ENCODE measurements around the gene TRIM5. TPM values are rescaled to one million over a fixed set of nuclear protein-coding genes. Genes with fewer than 3 reads are reported as not detected.
"Not testable (repeated sequence)": the region's sequence is repeated elsewhere in the genome, so short reads cannot be mapped to it uniquely, and the experiment has no call there.

Gene TRIM5
- polyA plus RNA-seq, 4 donors = 39.6 to 45.2 (median 43.2) TPM

- no peak for DNase-seq (ENCODE audit: low read depth in 4 of 4, low spot score in 3 of 4)
These were observed 5.3 kb upstream of the TRIM5 start for GRCh38 chr11:5690216-5690615.

GRCh38 chr11:5689551-5689983 is 4.7 kb upstream of the TRIM5 start, which contains the start of gene TRIM22:
Gene TRIM22, plus strand, starts transcription at chr11:5689790. Its CDS starts 6,443 bp downstream, at chr11:5696233.
- DNase-seq (ENCODE audit: low read depth in 4 of 4, low spot score in 3 of 4) = peak in 1 of 4 donors; percentile 8

GRCh38 chr11:5688482-5688881 is 3.6 kb upstream of the TRIM5 start:
- DNase-seq (ENCODE audit: low read depth in 4 of 4, low spot score in 3 of 4) = no peak

- DNase-seq (ENCODE audit: low read depth in 4 of 4, low spot score in 3 of 4) = no peak
These were observed 1.6 kb upstream of the TRIM5 start for GRCh38 chr11:5686426-5686825.

GRCh38 chr11:5684036-5684645 is 733 bp downstream of the TRIM5 start:
- DNase-seq (ENCODE audit: low read depth in 4 of 4, low spot score in 3 of 4) = no peak

GRCh38 chr11:5683620-5684019 is 1.3 kb downstream of the TRIM5 start:
- DNase-seq (ENCODE audit: low read depth in 4 of 4, low spot score in 3 of 4) = not testable (repeated sequence)

- not testable (repeated sequence) for DNase-seq (ENCODE audit: low read depth in 4 of 4, low spot score in 3 of 4)
These were observed 1.9 kb downstream of the TRIM5 start for GRCh38 chr11:5682890-5683441.

- no peak for DNase-seq (ENCODE audit: low read depth in 4 of 4, low spot score in 3 of 4)
These were observed 5.1 kb downstream of the TRIM5 start for GRCh38 chr11:5679811-5680210.

- DNase-seq (ENCODE audit: low read depth in 4 of 4, low spot score in 3 of 4) = no peak
These were observed 10.5 kb downstream of the TRIM5 start for GRCh38 chr11:5674391-5674790.

- no peak for DNase-seq (ENCODE audit: low read depth in 4 of 4, low spot score in 3 of 4)
These were observed 13.0 kb downstream of the TRIM5 start for GRCh38 chr11:5671831-5672230.

GRCh38 chr11:5666402-5666793 is 18.5 kb downstream of the TRIM5 start:
- DNase-seq (ENCODE audit: low read depth in 4 of 4, low spot score in 3 of 4) = no peak

GRCh38 chr11:5665746-5666401 is 19.0 kb downstream of the TRIM5 start:
- DNase-seq (ENCODE audit: low read depth in 4 of 4, low spot score in 3 of 4) = no peak

- no peak for DNase-seq (ENCODE audit: low read depth in 4 of 4, low spot score in 3 of 4)
These were observed 19.8 kb downstream of the TRIM5 start for GRCh38 chr11:5665051-5665570.

GRCh38 chr11:5663511-5663910 is 21.4 kb downstream of the TRIM5 start:
- no peak for DNase-seq (ENCODE audit: low read depth in 4 of 4, low spot score in 3 of 4)

- no peak for DNase-seq (ENCODE audit: low read depth in 4 of 4, low spot score in 3 of 4)
These were observed 26.6 kb downstream of the TRIM5 start for GRCh38 chr11:5658318-5658717.

GRCh38 chr11:5656956-5657355 is 27.9 kb downstream of the TRIM5 start:
- DNase-seq (ENCODE audit: low read depth in 4 of 4, low spot score in 3 of 4) = not testable (repeated sequence)

GRCh38 chr11:5655474-5655873 is 29.4 kb downstream of the TRIM5 start:
- DNase-seq (ENCODE audit: low read depth in 4 of 4, low spot score in 3 of 4) = no peak

- DNase-seq (ENCODE audit: low read depth in 4 of 4, low spot score in 3 of 4) = no peak
These were observed 38.7 kb downstream of the TRIM5 start for GRCh38 chr11:5646139-5646538.

GRCh38 chr11:5643585-5643984 is 41.3 kb downstream of the TRIM5 start:
- DNase-seq (ENCODE audit: low read depth in 4 of 4, low spot score in 3 of 4) = no peak

GRCh38 chr11:5639953-5640352 is 44.9 kb downstream of the TRIM5 start:
- DNase-seq (ENCODE audit: low read depth in 4 of 4, low spot score in 3 of 4) = no peak

GRCh38 chr11:5631969-5632635 is 52.8 kb downstream of the TRIM5 start:
- no peak for DNase-seq (ENCODE audit: low read depth in 4 of 4, low spot score in 3 of 4)
